ENCODE measurements around the gene A4GALT.

DNA sequence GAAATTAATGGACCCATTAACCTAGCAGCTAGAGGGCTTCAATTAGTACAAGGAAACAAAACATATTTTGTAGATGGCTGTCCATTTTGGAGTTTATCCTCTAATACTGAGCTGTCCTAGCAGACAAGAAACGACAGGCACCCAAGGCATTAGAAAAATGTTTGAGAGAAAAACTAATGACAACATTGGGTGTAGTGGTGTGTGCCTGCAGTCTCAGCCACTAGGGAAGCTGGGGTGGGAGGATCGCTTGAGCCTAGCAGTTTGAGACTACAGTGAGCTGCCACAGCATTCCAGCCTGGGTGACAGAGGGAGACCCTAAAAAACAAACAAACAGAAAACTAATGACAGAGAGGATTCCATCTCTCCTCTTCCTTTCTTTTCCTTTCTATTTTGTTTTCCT is 1.5 kb downstream of the A4GALT start:
- TF ChIP-seq, protein P1, sequence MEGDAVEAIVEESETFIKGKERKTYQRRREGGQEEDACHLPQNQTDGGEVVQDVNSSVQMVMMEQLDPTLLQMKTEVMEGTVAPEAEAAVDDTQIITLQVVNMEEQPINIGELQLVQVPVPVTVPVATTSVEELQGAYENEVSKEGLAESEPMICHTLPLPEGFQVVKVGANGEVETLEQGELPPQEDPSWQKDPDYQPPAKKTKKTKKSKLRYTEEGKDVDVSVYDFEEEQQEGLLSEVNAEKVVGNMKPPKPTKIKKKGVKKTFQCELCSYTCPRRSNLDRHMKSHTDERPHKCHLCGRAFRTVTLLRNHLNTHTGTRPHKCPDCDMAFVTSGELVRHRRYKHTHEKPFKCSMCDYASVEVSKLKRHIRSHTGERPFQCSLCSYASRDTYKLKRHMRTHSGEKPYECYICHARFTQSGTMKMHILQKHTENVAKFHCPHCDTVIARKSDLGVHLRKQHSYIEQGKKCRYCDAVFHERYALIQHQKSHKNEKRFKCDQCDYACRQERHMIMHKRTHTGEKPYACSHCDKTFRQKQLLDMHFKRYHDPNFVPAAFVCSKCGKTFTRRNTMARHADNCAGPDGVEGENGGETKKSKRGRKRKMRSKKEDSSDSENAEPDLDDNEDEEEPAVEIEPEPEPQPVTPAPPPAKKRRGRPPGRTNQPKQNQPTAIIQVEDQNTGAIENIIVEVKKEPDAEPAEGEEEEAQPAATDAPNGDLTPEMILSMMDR (IDR thresholded peaks at IDR 0.05) = no peak
- TF ChIP-seq POLR2A (IDR thresholded peaks at IDR 0.05) = no peak
